ENCODE measurements around the gene MDGA2. TPM values are rescaled to one million over a fixed set of nuclear protein-coding genes. Genes with fewer than 3 reads are reported as not detected.

Gene MDGA2
- total RNA-seq, 2 experiments from 2014 or later, result not detected

DNA sequence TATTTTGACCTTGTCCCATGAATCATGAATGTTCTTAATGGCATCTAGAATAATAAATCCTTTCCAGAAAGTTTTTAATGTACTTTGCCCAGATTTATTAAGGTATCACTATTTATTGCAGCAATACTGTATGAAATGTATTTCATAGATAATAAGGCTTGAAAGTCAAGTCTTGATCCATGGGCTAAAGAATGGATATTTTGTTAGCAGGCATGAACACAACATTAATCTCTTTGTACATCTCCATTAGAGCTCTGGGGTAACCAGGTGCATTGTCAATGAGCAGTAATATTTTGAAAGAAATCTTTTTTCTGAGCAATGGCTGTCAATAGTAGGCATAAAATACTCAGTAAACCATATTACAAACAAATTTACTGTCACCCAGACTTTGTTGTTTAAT lies 882.3 kb downstream of the MDGA2 start:
- TF ChIP-seq, protein P1, sequence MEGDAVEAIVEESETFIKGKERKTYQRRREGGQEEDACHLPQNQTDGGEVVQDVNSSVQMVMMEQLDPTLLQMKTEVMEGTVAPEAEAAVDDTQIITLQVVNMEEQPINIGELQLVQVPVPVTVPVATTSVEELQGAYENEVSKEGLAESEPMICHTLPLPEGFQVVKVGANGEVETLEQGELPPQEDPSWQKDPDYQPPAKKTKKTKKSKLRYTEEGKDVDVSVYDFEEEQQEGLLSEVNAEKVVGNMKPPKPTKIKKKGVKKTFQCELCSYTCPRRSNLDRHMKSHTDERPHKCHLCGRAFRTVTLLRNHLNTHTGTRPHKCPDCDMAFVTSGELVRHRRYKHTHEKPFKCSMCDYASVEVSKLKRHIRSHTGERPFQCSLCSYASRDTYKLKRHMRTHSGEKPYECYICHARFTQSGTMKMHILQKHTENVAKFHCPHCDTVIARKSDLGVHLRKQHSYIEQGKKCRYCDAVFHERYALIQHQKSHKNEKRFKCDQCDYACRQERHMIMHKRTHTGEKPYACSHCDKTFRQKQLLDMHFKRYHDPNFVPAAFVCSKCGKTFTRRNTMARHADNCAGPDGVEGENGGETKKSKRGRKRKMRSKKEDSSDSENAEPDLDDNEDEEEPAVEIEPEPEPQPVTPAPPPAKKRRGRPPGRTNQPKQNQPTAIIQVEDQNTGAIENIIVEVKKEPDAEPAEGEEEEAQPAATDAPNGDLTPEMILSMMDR (IDR thresholded peaks at IDR 0.05), result no peak
- Mint-ChIP-seq H3K4me1 (ENCODE audit: low read depth) (no peaks in the 10 kb centered on the region), H3K27ac (no peak overlapping the region), H3K27me3 (no peaks in the 10 kb centered on the region), H3K4me3 (no peak overlapping the region), H3K9me3 (peaks cover 6% of the 10 kb centered on the region), H3K36me3 (ENCODE audit: low read depth) (no peaks in the 10 kb centered on the region)
- H3K4me3 ChIP-seq (ENCODE audit: low read length), result no peak overlapping the region
- no peak overlapping the region for H3K27ac ChIP-seq (ENCODE audit: low read depth in 1 of 2, low read length in 2 of 2)
- ChIA-PET CTCF (no interaction called here), POLR2A (no interaction called here)
- no peaks in the 10 kb centered on the region for H3K4me1 ChIP-seq (ENCODE audit: insufficient read depth, low read length)
- H3K9me3 ChIP-seq (ENCODE audit: control insufficient read depth in 1 of 2, insufficient read depth in 1 of 2, low read length in 2 of 2), result peaks cover 0 to 6% of the 10 kb centered on the region in 2 experiments
- no peak for DNase-seq
- H3K27me3 ChIP-seq (ENCODE audit: control insufficient read depth in 1 of 2, insufficient read depth in 2 of 2, low read length in 2 of 2), result no peaks in the 10 kb centered on the region
- no peak for ATAC-seq (ENCODE audit: poor library complexity)
- H3K36me3 ChIP-seq (ENCODE audit: insufficient read depth, low read length), result no peaks in the 10 kb centered on the region
- intact Hi-C loops (cut with DNase I, micrococcal nuclease), result no loop called here

Measured in CD4-positive, alpha-beta T cell (primary cell).